SK-N-SH treated with all-trans-retinoic acid at 6 μM for 48 hours (cell line): ENCODE measurements around the gene TFCP2L1.

Experiments used
- ATAC-seq: fragments of 200-7000 bp; cut with Tn5 transposase; 3 replicates; pipeline ENCODE4 v1.9.1; 2020; ENCODE audit warnings: mild to moderate bottlenecking, moderate library complexity
- ARNTL ChIP-seq: fragments of 450-650 bp; formaldehyde crosslinking; IDR thresholded peaks from 2 replicates; pipeline ENCODE4 v1.5.0; 2020; ENCODE audit warnings: low read depth, mild to moderate bottlenecking, moderate library complexity, borderline replicate concordance
- ESRRG ChIP-seq: fragments of 250-450 bp; sonication (Bioruptor Pico); IDR thresholded peaks from 2 replicates; pipeline ENCODE4 v1.6.1; 2021; ENCODE audit warnings: mild to moderate bottlenecking
- OSR1 ChIP-seq: fragments of 250-450 bp; sonication (Bioruptor Pico); IDR thresholded peaks from 2 replicates; pipeline ENCODE4 v1.8.0; 2022; ENCODE audit warnings: moderate library complexity, mild to moderate bottlenecking, inconsistent platforms
- PPARA ChIP-seq: fragments of 250-450 bp; sonication (Bioruptor Pico); IDR thresholded peaks from 2 replicates; pipeline ENCODE4 v1.5.0; 2020; ENCODE audit warnings: mild to moderate bottlenecking, borderline replicate concordance
- ZC3H10 ChIP-seq: fragments of 250-450 bp; sonication (Bioruptor Pico); IDR thresholded peaks from 2 replicates; pipeline ENCODE4 v1.5.1; 2021; ENCODE audit warnings: mild to moderate bottlenecking, moderate library complexity
- ZFP3 ChIP-seq: fragments of 250-450 bp; sonication (Bioruptor Pico); IDR thresholded peaks from 2 replicates; pipeline ENCODE4 v1.5.0; 2020; ENCODE audit warnings: mild to moderate bottlenecking, moderate library complexity
- ZFP30 ChIP-seq: fragments of 450-650 bp; formaldehyde crosslinking; IDR thresholded peaks from 2 replicates; pipeline ENCODE4 v1.5.0; 2022; ENCODE audit warnings: mild to moderate bottlenecking, moderate library complexity
- ZNF565 ChIP-seq: fragments of 450-650 bp; formaldehyde crosslinking; conservative IDR thresholded peaks from 2 replicates; pipeline ENCODE4 v1.5.0; 2020; ENCODE audit warnings: low read depth, mild to moderate bottlenecking, moderate library complexity
- ZNF70 ChIP-seq: fragments of 450-650 bp; formaldehyde crosslinking; IDR thresholded peaks from 2 replicates; pipeline ENCODE4 v1.5.0; 2020; ENCODE audit warnings: mild to moderate bottlenecking, moderate library complexity
- ZNF8 ChIP-seq: fragments of 450-650 bp; formaldehyde crosslinking; IDR thresholded peaks from 2 replicates; pipeline ENCODE4 v1.5.0; 2020; ENCODE audit warnings: mild to moderate bottlenecking, moderate library complexity
- TF ChIP-seq, protein P1 (sequence below): fragments of 250-450 bp; sonication (Bioruptor Pico); IDR thresholded peaks from 2 replicates; pipeline ENCODE4 v1.8.0; 2021; ENCODE audit warnings: low read depth, mild to moderate bottlenecking, moderate library complexity, borderline replicate concordance
- TF ChIP-seq, protein P2 (sequence below): fragments of 250-450 bp; sonication (Bioruptor Pico); IDR thresholded peaks from 2 replicates; pipeline ENCODE4 v1.5.1; 2021; ENCODE audit warnings: mild to moderate bottlenecking, moderate library complexity
- TF ChIP-seq, protein P3 (sequence below): fragments of 250-450 bp; sonication (Bioruptor Pico); IDR thresholded peaks from 2 replicates; pipeline ENCODE4 v1.5.0; 2020; ENCODE audit warnings: mild to moderate bottlenecking, moderate library complexity

The TFCP2L1 gene

DNA sequence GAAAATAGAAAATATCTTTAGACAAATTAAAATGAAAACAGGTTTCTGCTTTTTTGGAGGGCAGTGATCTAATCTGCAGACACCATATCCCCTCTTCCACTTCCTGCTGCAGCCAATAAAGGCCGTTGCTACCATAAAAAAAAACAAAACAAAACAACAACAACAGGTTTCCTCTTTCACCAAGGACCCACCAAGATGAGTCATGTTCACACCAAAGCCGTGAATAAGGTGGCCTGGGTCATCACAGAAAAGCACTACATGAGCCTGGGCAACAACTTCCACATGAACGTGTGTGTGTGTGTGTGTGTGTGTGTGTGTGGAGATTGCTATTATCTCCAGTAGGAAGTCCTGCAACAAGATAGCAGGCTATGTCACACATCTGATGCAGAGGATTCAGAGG is 24.8 kb upstream of the TFCP2L1 start (continued):
- TF ChIP-seq ZNF70, result no peak

DNA sequence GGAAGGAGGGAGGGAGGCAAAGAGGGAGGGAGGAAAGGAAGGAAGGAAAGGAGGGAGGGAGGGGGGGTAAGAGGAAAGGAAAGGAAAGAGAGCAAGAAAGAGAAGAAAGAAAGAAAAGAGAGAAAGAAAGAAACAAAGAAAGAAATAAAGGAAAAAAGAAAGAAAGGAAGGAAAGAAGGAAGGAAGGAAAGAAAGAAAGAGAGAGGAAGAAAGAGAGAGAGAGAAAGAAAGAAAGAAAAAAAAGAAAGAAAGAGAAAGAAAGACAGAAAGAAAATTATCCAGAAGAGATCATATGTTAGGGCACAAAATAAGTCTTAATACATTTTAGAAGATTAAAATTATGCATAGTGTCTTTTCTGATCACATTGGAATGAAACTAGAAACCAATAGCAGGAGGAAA is 24.3 kb upstream of the TFCP2L1 start:
- TF ChIP-seq ZFP30 (CRISPR knock-in tag), result no peak
- TF ChIP-seq, protein P1, sequence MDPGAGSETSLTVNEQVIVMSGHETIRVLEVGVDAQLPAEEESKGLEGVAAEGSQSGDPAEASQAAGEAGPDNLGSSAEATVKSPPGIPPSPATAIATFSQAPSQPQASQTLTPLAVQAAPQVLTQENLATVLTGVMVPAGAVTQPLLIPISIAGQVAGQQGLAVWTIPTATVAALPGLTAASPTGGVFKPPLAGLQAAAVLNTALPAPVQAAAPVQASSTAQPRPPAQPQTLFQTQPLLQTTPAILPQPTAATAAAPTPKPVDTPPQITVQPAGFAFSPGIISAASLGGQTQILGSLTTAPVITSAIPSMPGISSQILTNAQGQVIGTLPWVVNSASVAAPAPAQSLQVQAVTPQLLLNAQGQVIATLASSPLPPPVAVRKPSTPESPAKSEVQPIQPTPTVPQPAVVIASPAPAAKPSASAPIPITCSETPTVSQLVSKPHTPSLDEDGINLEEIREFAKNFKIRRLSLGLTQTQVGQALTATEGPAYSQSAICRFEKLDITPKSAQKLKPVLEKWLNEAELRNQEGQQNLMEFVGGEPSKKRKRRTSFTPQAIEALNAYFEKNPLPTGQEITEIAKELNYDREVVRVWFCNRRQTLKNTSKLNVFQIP, result no peak
- no peak for TF ChIP-seq ARNTL
- TF ChIP-seq ZNF8 (CRISPR knock-in tag), result no peak
- TF ChIP-seq ZNF565 (CRISPR knock-in tag), result no peak
- TF ChIP-seq ESRRG, result no peak
- TF ChIP-seq, protein P2, sequence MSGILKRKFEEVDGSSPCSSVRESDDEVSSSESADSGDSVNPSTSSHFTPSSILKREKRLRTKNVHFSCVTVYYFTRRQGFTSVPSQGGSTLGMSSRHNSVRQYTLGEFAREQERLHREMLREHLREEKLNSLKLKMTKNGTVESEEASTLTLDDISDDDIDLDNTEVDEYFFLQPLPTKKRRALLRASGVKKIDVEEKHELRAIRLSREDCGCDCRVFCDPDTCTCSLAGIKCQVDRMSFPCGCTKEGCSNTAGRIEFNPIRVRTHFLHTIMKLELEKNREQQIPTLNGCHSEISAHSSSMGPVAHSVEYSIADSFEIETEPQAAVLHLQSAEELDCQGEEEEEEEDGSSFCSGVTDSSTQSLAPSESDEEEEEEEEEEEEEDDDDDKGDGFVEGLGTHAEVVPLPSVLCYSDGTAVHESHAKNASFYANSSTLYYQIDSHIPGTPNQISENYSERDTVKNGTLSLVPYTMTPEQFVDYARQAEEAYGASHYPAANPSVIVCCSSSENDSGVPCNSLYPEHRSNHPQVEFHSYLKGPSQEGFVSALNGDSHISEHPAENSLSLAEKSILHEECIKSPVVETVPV (CRISPR knock-in tag), result no peak
- no peak for TF ChIP-seq OSR1 (CRISPR knock-in tag)
- TF ChIP-seq, protein P3, sequence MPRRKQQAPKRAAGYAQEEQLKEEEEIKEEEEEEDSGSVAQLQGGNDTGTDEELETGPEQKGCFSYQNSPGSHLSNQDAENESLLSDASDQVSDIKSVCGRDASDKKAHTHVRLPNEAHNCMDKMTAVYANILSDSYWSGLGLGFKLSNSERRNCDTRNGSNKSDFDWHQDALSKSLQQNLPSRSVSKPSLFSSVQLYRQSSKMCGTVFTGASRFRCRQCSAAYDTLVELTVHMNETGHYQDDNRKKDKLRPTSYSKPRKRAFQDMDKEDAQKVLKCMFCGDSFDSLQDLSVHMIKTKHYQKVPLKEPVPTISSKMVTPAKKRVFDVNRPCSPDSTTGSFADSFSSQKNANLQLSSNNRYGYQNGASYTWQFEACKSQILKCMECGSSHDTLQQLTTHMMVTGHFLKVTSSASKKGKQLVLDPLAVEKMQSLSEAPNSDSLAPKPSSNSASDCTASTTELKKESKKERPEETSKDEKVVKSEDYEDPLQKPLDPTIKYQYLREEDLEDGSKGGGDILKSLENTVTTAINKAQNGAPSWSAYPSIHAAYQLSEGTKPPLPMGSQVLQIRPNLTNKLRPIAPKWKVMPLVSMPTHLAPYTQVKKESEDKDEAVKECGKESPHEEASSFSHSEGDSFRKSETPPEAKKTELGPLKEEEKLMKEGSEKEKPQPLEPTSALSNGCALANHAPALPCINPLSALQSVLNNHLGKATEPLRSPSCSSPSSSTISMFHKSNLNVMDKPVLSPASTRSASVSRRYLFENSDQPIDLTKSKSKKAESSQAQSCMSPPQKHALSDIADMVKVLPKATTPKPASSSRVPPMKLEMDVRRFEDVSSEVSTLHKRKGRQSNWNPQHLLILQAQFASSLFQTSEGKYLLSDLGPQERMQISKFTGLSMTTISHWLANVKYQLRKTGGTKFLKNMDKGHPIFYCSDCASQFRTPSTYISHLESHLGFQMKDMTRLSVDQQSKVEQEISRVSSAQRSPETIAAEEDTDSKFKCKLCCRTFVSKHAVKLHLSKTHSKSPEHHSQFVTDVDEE (CRISPR knock-in tag), result no peak
- TF ChIP-seq ZC3H10 (CRISPR knock-in tag), result no peak
- TF ChIP-seq PPARA (CRISPR knock-in tag), result no peak
- ATAC-seq, result no peak

DNA sequence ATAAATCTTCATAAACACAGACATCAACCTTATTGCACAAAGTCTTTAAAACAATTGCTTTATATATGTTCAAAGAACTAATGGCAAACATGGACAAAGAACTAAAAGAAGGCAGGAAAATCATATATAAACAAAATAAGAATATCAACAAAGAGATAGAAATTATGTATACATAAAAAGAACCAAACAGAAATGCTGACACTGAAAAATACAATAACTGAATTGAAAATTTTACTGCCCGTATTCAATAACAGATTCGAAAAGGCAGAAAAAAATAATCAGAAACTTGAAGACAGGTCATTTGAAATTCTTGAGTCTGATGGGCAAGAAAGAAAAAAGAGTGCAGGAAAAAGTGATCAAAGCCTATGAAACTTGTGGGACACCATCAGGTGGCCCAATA is 22.0 kb upstream of the TFCP2L1 start:
- ATAC-seq, result no peak

More for the DNA sequence above, 22.0 kb upstream of the TFCP2L1 start:
- TF ChIP-seq, protein P1, result no peak
- TF ChIP-seq, protein P3 (CRISPR knock-in tag), result no peak
- TF ChIP-seq ZFP3 (CRISPR knock-in tag) (no peak), ZNF70 (no peak)
- TF ChIP-seq, protein P2 (CRISPR knock-in tag), result no peak
